HepG2 (cell line): ENCODE measurements around the gene TM9SF2. TPM values are rescaled to one million over a fixed set of nuclear protein-coding genes. Genes with fewer than 3 reads are reported as not detected.

Experiments used
- ATAC-seq: fragments of 200-7000 bp; cut with Tn5 transposase; 3 replicates; pipeline ENCODE4 v1.9.1; 2020; ENCODE audit warnings: mild to moderate bottlenecking, moderate library complexity
- BruUV-seq: library from RNA; stranded (reverse); fragments of 400-500 nt; replicated peaks from 2 replicates; lab custom pipeline; 2021; lab: Mats Ljungman, UMichigan
- CTCF ChIA-PET: fragments of 300-600 bp; formaldehyde crosslinking; extraction: SDS; loops from one replicate; lab custom pipeline; 2021; ENCODE audit warnings: low total read pairs, inconsistent platforms, low intra/inter-chr PET ratio; lab: Yijun Ruan, JAX
- POLR2A ChIA-PET: fragments of 350-600 bp; sonication (Branson Sonifier 250); formaldehyde crosslinking; loops from one replicate; lab custom pipeline; 2020; ENCODE audit warnings: antibody characterized with exemption, inconsistent platforms; lab: Yijun Ruan, JAX
- DNase-seq: peaks from one replicate; pipeline ENCODE4 v3.0.0-alpha.2; 2015; ENCODE audit warnings: low spot score
- FAIRE-seq: peaks from 3 replicates; lab custom pipeline; 2011; peaks lifted over from hg19 to GRCh38; lab: Jason Lieb, UNC
- H2AFZ ChIP-seq: one replicate; pipeline ENCODE4 v1.6.1; 2011; ENCODE audit warnings: low read length, inconsistent platforms
- H3K27ac ChIP-seq: fragments of 300-600 bp; 3 replicates; pipeline ENCODE4 v1.8.0; 2011; ENCODE audit warnings: mixed run types, mild to moderate bottlenecking, mixed read lengths, low read length, inconsistent platforms; ENCODE audit not compliant: insufficient read depth; ENCODE audit errors: extremely low read length
- H3K27me3 ChIP-seq, 2 experiments: fragments of 200-600 bp in 1 of 2; 2 replicates in 1 of 2; 3 replicates in 1 of 2; pipeline versions ENCODE4 v1.6.0 to v1.8.0; 2011; ENCODE audit warnings: low read length in 2 of 2, mild to moderate bottlenecking in 2 of 2, moderate library complexity in 2 of 2, inconsistent platforms in 1 of 2; ENCODE audit not compliant: insufficient read depth in 2 of 2, control insufficient read depth in 1 of 2
- H3K36me3 ChIP-seq, 2 experiments: fragments of 200-600 bp in 1 of 2; replicated peaks in 1 of 2; 2 replicates in 1 of 2; 3 replicates in 1 of 2; pipeline versions ENCODE4 v1.5.1 to v1.8.0; 2011; ENCODE audit warnings: low read length in 2 of 2, inconsistent platforms in 1 of 2; ENCODE audit not compliant: insufficient read depth in 2 of 2, control insufficient read depth in 1 of 2
- H3K4me1 ChIP-seq: 2 replicates; pipeline ENCODE4 v1.5.1; 2012; ENCODE audit warnings: low read length, inconsistent platforms; ENCODE audit not compliant: insufficient read depth
- H3K4me2 ChIP-seq: 2 replicates; pipeline ENCODE4 v1.6.0; 2011; ENCODE audit warnings: low read depth, low read length, inconsistent platforms
- H3K4me3 ChIP-seq, 3 experiments: fragments of 200-600 bp in 1 of 3; sonication (generic), shearing (Covaris generic) in 1 of 3; replicated peaks in 1 of 3; 2 replicates each; pipeline ENCODE4 v1.5.1; 2011 to 2016; ENCODE audit warnings: low read length in 3 of 3, inconsistent platforms in 2 of 3, low read depth in 2 of 3, mild to moderate bottlenecking in 2 of 3, control low read depth in 1 of 3, mixed read lengths in 1 of 3; ENCODE audit not compliant: insufficient read depth in 1 of 3
- H3K79me2 ChIP-seq: one replicate; pipeline ENCODE4 v1.6.1; 2011; ENCODE audit warnings: low read length, inconsistent platforms; ENCODE audit not compliant: insufficient read depth
- H3K9ac ChIP-seq: 2 replicates; pipeline ENCODE4 v1.6.0; 2011; ENCODE audit warnings: mild to moderate bottlenecking, low read depth, low read length, inconsistent platforms; ENCODE audit not compliant: insufficient read depth
- H3K9me3 ChIP-seq: 2 replicates; pipeline ENCODE4 v1.5.1; 2012; ENCODE audit warnings: mild to moderate bottlenecking, low read length
- H4K20me1 ChIP-seq: 2 replicates; pipeline ENCODE4 v1.6.0; 2011; ENCODE audit warnings: inconsistent platforms, mild to moderate bottlenecking, low read length, moderate library complexity; ENCODE audit not compliant: insufficient read depth
- HDAC6 ChIP-seq: fragments of 200-600 bp; sonication (generic); IDR thresholded peaks from 2 replicates; pipeline ENCODE4 v1.7.0; 2017; ENCODE audit warnings: mild to moderate bottlenecking, antibody characterized with exemption, low read length, low read depth
- PTBP1 ChIP-seq: fragments of 200-400 bp; formaldehyde crosslinking; IDR thresholded peaks from 2 replicates; pipeline ENCODE4 v1.6.1; 2018; ENCODE audit warnings: low read length, low read depth; ENCODE audit not compliant: poor library complexity, severe bottlenecking
- TRIM24 ChIP-seq: sonication (generic); formaldehyde crosslinking; IDR thresholded peaks from 2 replicates; pipeline ENCODE4 v1.8.0; 2022; ENCODE audit warnings: mild to moderate bottlenecking, missing genetic modification reagents
- ZNF768 ChIP-seq: sonication (generic); formaldehyde crosslinking; IDR thresholded peaks from 2 replicates; pipeline ENCODE4 v1.4.0; 2020; ENCODE audit warnings: missing genetic modification reagents
- WGBS: methylation state at CpG from one replicate; pipeline ENCODE4 v1.1.6; 2017; ENCODE audit warnings: low lambda C conversion rate; 5-methylcytosine and 5-hydroxymethylcytosine counted together
- in situ Hi-C: cut with HindIII; loops from 2 replicates; pipeline ENCODE4 v1.10.0; 2017; ENCODE audit warnings: low pct_unique_long_range_greater_than_20kb; ENCODE audit not compliant: extremely low pct_ligation_motif_present
- intact Hi-C: fragments of 100-400 bp; cut with micrococcal nuclease; formaldehyde crosslinking; loops from one replicate; pipeline ENCODE4 v1.10.0; 2022; ENCODE audit not compliant: unreplicated experiment
- polyA plus RNA-seq, 8 experiments: library from polyadenylated mRNA; depleted of rRNA in 3 of 8; stranded (reverse) in 7 of 8; unstranded in 1 of 8; fragments of >200 nt; fragmentation: Illumina TruSeq in 4 of 8; extraction: Trizol in 4 of 8; gene quantifications; 2 replicates each; pipeline versions ENCODE4 v1.2.1 to v1.2.3, GENCODE V29; 2011 to 2016; ENCODE audit warnings: low read depth in 4 of 8, missing spikeins in 1 of 8, mixed read lengths in 1 of 8; ENCODE audit not compliant: insufficient read depth in 1 of 8
- total RNA-seq, 5 experiments: library from RNA; depleted of rRNA; stranded (reverse); fragments of >200 nt; fragmentation: Illumina TruSeq; extraction: Trizol; gene quantifications; 2 replicates each; pipeline ENCODE4 v1.2.3, GENCODE V29; 2016; ENCODE audit warnings: low read depth in 1 of 5
- TF ChIP-seq, protein P1 (sequence below): sonication (generic); formaldehyde crosslinking; conservative IDR thresholded peaks from 2 replicates; pipeline ENCODE4 v1.8.0; 2022; ENCODE audit warnings: missing genetic modification reagents

Gene TM9SF2
- total and polyA plus RNA-seq, 2 of the 13 experiments (the other 11 are each of a cell fraction or from before 2014, with no cell fraction given): 94.1 to 123 TPM

DNA sequence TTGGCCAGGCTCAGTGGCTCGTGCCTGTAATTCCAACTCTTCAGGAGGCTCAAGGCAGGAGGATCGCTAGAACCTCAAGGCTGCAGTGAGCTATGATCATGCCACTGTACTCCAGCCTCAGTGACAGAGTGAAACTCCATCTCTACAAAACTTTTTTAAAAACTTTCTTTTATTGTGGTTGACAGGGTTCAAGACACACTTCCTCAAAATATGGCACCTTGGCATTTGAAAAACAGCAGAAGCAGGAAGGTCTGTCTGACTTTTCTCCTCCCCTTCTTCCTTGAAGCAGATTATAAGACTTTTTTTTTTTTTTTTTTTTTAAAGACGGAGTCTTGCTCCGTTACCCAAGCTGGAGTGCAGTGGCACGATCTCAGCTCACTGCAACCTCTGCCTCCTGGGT is 100.3 kb downstream of the TM9SF2 start (continued):
- TF ChIP-seq, protein P1, sequence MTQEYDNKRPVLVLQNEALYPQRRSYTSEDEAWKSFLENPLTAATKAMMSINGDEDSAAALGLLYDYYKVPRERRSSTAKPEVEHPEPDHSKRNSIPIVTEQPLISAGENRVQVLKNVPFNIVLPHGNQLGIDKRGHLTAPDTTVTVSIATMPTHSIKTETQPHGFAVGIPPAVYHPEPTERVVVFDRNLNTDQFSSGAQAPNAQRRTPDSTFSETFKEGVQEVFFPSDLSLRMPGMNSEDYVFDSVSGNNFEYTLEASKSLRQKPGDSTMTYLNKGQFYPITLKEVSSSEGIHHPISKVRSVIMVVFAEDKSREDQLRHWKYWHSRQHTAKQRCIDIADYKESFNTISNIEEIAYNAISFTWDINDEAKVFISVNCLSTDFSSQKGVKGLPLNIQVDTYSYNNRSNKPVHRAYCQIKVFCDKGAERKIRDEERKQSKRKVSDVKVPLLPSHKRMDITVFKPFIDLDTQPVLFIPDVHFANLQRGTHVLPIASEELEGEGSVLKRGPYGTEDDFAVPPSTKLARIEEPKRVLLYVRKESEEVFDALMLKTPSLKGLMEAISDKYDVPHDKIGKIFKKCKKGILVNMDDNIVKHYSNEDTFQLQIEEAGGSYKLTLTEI (CRISPR knock-in tag): no peak
- TF ChIP-seq HDAC6: no peak
- no peak for TF ChIP-seq TRIM24 (CRISPR knock-in tag)
- TF ChIP-seq, all 625 proteins: peak for 0

DNA sequence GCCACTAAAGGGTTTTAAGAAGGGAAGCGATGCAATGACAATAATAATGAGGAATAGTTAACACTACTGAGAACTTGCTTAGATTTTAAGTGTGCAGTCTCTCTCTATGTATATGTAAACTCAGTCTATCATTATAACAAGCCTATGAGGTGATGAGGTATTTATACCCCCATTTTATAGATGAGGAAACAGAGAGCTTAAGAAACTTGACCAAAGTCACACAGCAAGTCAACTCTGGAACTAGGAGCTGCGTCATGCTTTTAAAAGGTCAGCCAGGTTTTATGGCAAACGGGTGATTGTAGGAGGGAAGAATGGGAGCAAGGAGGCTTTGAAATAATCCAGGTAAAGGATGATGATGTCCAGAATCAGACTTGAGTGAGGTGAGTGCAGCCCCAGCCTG is 103.4 kb downstream of the TM9SF2 start:
- Histone ChIP-seq H3K27me3 (peaks cover 0 to 3% of the 10 kb centered on the region in 2 experiments; a peak in 1 of 5 replicates), H3K9ac (no peak overlapping the region), H3K4me2 (no peak overlapping the region), H3K9me3 (no peaks in the 10 kb centered on the region), H3K4me3 (no peak overlapping the region), H3K27ac (no peak overlapping the region), H3K36me3 (no peaks in the 10 kb centered on the region), H2AFZ (no peak overlapping the region), H3K4me1 (peaks cover 29% of the 10 kb centered on the region), H3K79me2 (no peaks in the 10 kb centered on the region), H4K20me1 (no peaks in the 10 kb centered on the region)
- FAIRE-seq (no peak), DNase-seq (no peak), ATAC-seq (no peak)
- no TSS peak for BruUV-seq
- CTCF ChIA-PET: no interaction called here
- POLR2A ChIA-PET: interaction anchor here (2.9 kb wide), 1 partner anchor 46 kb away, joined by 19 read pairs; no protein-coding TSS in a partner anchor
- WGBS: 77% methylated on average over 3 of the region's 3 CpGs
- TF ChIP-seq PTBP1: no peak
- peak; percentile 42; the same call in 1 of the 2 replicates for TF ChIP-seq ZNF768 (CRISPR knock-in tag)
- in situ Hi-C loops: no loop called here
- intact Hi-C loops: no loop called here
